Keratinocyte (primary cell): ENCODE measurements around the gene FUT8. TPM values are rescaled to one million over a fixed set of nuclear protein-coding genes. Genes with fewer than 3 reads are reported as not detected.

Source experiments
- DNase-seq: peaks from one replicate; pipeline ENCODE4 v3.0.0-alpha.2; 2011; ENCODE audit warnings: low read depth, missing footprints, low spot score
- FAIRE-seq: peaks from 2 replicates; lab custom pipeline; 2011; peaks lifted over from hg19 to GRCh38; lab: Jason Lieb, UNC
- H2AFZ ChIP-seq: 2 replicates; pipeline ENCODE4 v1.6.0; 2012; ENCODE audit warnings: low read length, control low read depth, inconsistent platforms; ENCODE audit not compliant: control insufficient read depth
- H3K27ac ChIP-seq: 2 replicates; pipeline ENCODE4 v1.5.1; 2011; ENCODE audit warnings: low read length; ENCODE audit not compliant: control insufficient read depth, insufficient read depth
- H3K27me3 ChIP-seq: 3 replicates; pipeline ENCODE4 v1.6.0; 2011; ENCODE audit warnings: low read length; ENCODE audit not compliant: control insufficient read depth, insufficient read depth; ENCODE audit errors: extremely low read depth
- H3K36me3 ChIP-seq, 2 experiments: 2 replicates in 1 of 2; 3 replicates in 1 of 2; pipeline ENCODE4 v1.5.1; 2011; ENCODE audit warnings: low read length in 2 of 2, mild to moderate bottlenecking in 1 of 2; ENCODE audit not compliant: control insufficient read depth in 2 of 2, insufficient read depth in 2 of 2; ENCODE audit errors: extremely low read depth in 1 of 2
- H3K4me1 ChIP-seq: 3 replicates; pipeline ENCODE4 v1.5.1; 2011; ENCODE audit warnings: low read length; ENCODE audit not compliant: control insufficient read depth, insufficient read depth; ENCODE audit errors: extremely low read depth
- H3K4me2 ChIP-seq: 3 replicates; pipeline ENCODE4 v1.6.0; 2011; ENCODE audit warnings: low read depth, low read length; ENCODE audit not compliant: control insufficient read depth, insufficient read depth; ENCODE audit errors: extremely low read depth
- H3K4me3 ChIP-seq, 3 experiments: fragments of 200-600 bp in 1 of 3; sonication (generic) in 1 of 3; 2 replicates in 2 of 3; 3 replicates in 1 of 3; pipeline ENCODE4 v1.5.1; 2011 to 2016; ENCODE audit warnings: low read length in 3 of 3, mild to moderate bottlenecking in 3 of 3, control low read depth in 2 of 3, inconsistent platforms in 1 of 3, low read depth in 1 of 3, mixed read lengths in 1 of 3, mixed run types in 1 of 3, moderate library complexity in 1 of 3; ENCODE audit not compliant: control insufficient read depth in 2 of 3, insufficient read depth in 2 of 3; ENCODE audit errors: extremely low read depth in 1 of 3
- H3K79me2 ChIP-seq: 2 replicates; pipeline ENCODE4 v1.6.0; 2012; ENCODE audit warnings: low read length; ENCODE audit not compliant: control insufficient read depth, insufficient read depth
- H3K9ac ChIP-seq: 3 replicates; pipeline ENCODE4 v1.6.0; 2011; ENCODE audit warnings: low read length; ENCODE audit not compliant: control insufficient read depth, insufficient read depth; ENCODE audit errors: extremely low read depth
- H3K9me1 ChIP-seq: 3 replicates; pipeline ENCODE4 v1.6.0; 2011; ENCODE audit warnings: low read length; ENCODE audit not compliant: control insufficient read depth, insufficient read depth; ENCODE audit errors: extremely low read depth
- H3K9me3 ChIP-seq: 2 replicates; pipeline ENCODE4 v1.5.1; 2012; ENCODE audit warnings: low read depth, low read length; ENCODE audit not compliant: control insufficient read depth
- H4K20me1 ChIP-seq: 3 replicates; pipeline ENCODE4 v1.6.0; 2011; ENCODE audit warnings: low read length; ENCODE audit not compliant: control insufficient read depth, insufficient read depth; ENCODE audit errors: extremely low read depth
- EZH2 ChIP-seq: IDR thresholded peaks from one replicate; pipeline ENCODE4 v1.6.1; 2012; ENCODE audit warnings: inconsistent platforms, mild to moderate bottlenecking, low read length, moderate library complexity
- dilution Hi-C: fragments of 300-500 bp; cut with MboI; formaldehyde crosslinking; loops from one replicate; pipeline ENCODE4 v1.7.0; 2020; ENCODE audit warnings: low sequenced_read_pairs; ENCODE audit not compliant: extremely low pct_ligation_motif_present
- polyA plus RNA-seq, 5 experiments: library from polyadenylated mRNA; depleted of rRNA in 3 of 5; stranded (reverse) in 3 of 5; stranded (forward) in 1 of 5; unstranded in 1 of 5; fragments of >200 nt; gene quantifications; 1 replicate in 1 of 5; 2 replicates in 3 of 5; 3 replicates in 1 of 5; pipeline versions ENCODE4 v1.2.1 to v1.2.3, GENCODE V29; 2011 to 2012; ENCODE audit warnings: missing spikeins in 2 of 5, low read depth in 1 of 5, low replicate concordance in 1 of 5
- TF ChIP-seq, protein P1 (sequence below), 3 experiments: IDR thresholded peaks in 1 of 3; conservative IDR thresholded peaks in 1 of 3; optimal IDR thresholded peaks in 1 of 3; 2 replicates in 2 of 3; 3 replicates in 1 of 3; pipeline versions ENCODE3 to v1.5.1; 2011; ENCODE audit warnings: low read length in 3 of 3, mild to moderate bottlenecking in 3 of 3, moderate library complexity in 2 of 3, control low read depth in 1 of 3, inconsistent platforms in 1 of 3; ENCODE audit not compliant: insufficient read depth in 2 of 3; ENCODE audit errors: extremely low read depth in 1 of 3

Gene FUT8
- polyA plus RNA-seq, 1 donor (not counting 4 experiments of a cell fraction or from before 2014, with no cell fraction given): 12.5 TPM

- TF ChIP-seq, protein P1, sequence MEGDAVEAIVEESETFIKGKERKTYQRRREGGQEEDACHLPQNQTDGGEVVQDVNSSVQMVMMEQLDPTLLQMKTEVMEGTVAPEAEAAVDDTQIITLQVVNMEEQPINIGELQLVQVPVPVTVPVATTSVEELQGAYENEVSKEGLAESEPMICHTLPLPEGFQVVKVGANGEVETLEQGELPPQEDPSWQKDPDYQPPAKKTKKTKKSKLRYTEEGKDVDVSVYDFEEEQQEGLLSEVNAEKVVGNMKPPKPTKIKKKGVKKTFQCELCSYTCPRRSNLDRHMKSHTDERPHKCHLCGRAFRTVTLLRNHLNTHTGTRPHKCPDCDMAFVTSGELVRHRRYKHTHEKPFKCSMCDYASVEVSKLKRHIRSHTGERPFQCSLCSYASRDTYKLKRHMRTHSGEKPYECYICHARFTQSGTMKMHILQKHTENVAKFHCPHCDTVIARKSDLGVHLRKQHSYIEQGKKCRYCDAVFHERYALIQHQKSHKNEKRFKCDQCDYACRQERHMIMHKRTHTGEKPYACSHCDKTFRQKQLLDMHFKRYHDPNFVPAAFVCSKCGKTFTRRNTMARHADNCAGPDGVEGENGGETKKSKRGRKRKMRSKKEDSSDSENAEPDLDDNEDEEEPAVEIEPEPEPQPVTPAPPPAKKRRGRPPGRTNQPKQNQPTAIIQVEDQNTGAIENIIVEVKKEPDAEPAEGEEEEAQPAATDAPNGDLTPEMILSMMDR (optimal IDR thresholded peaks at IDR 0.05 in 1 of 3, IDR thresholded peaks at IDR 0.05 in 1 of 3, conservative IDR thresholded peaks at IDR 0.05 in 1 of 3; ENCODE audit: extremely low read depth in 1 of 3, insufficient read depth in 2 of 3, low read length in 3 of 3): no peak
- TF ChIP-seq EZH2: no peak
- Histone ChIP-seq H3K4me1 (no peaks in the 10 kb centered on the region), H3K27me3 (no peaks in the 10 kb centered on the region), H3K36me3 (no peaks in the 10 kb centered on the region), H3K27ac (no peak overlapping the region), H3K4me2 (no peak overlapping the region), H2AFZ (no peak overlapping the region), H4K20me1 (no peaks in the 10 kb centered on the region), H3K9me3 (no peaks in the 10 kb centered on the region), H3K9ac (no peak overlapping the region), H3K9me1 (no peaks in the 10 kb centered on the region), H3K4me3 (no peak overlapping the region), H3K79me2 (no peaks in the 10 kb centered on the region)
- FAIRE-seq: no peak
- no peak for DNase-seq
- dilution Hi-C loops: no loop called here
Observed at GRCh38 chr14:65429757-65430156, 17.2 kb downstream of the FUT8 start.

GRCh38 chr14:65431245-65431644, 18.7 kb downstream of the FUT8 start:
- no peaks in the 10 kb centered on the region for H3K9me3 ChIP-seq
- DNase-seq (no peak), FAIRE-seq (no peak)
- no peaks in the 10 kb centered on the region for H3K9me1 ChIP-seq
- H3K4me3 ChIP-seq: no peak overlapping the region
- no peaks in the 10 kb centered on the region for H3K36me3 ChIP-seq
- dilution Hi-C loops: no loop called here
- no peaks in the 10 kb centered on the region for H4K20me1 ChIP-seq
- H3K27ac ChIP-seq: no peak overlapping the region
- no peaks in the 10 kb centered on the region for H3K4me1 ChIP-seq
- H3K27me3 ChIP-seq: no peaks in the 10 kb centered on the region
- H2AFZ ChIP-seq: no peak overlapping the region
- H3K9ac ChIP-seq: no peak overlapping the region
- no peaks in the 10 kb centered on the region for H3K79me2 ChIP-seq
- H3K4me2 ChIP-seq: no peak overlapping the region
- TF ChIP-seq EZH2: no peak
- TF ChIP-seq, protein P1 (optimal IDR thresholded peaks at IDR 0.05 in 1 of 3, IDR thresholded peaks at IDR 0.05 in 1 of 3, conservative IDR thresholded peaks at IDR 0.05 in 1 of 3; ENCODE audit: extremely low read depth in 1 of 3, insufficient read depth in 2 of 3, low read length in 3 of 3): no peak
